Fibroblast of lung (primary cell): ENCODE results near the gene TENM4. TPM values are rescaled to one million over a fixed set of nuclear protein-coding genes. Genes with fewer than 3 reads are reported as not detected.
A peak's percentile ranks its signal among the peaks of the same experiment; 100 is the strongest.

Experiments used
- DNase-seq, 2 donors: peaks; one replicate each; pipeline versions ENCODE4 v3.0.0 to v3.0.0-alpha.2; 2010; ENCODE audit warnings: low read depth in 2 of 2
- H2AFZ ChIP-seq: 2 replicates; pipeline ENCODE4 v1.5.1; 2012; ENCODE audit warnings: low read length, control low read depth, inconsistent platforms
- H3K27ac ChIP-seq: 2 replicates; pipeline ENCODE4 v1.5.1; 2011; ENCODE audit warnings: low read length, control low read depth; ENCODE audit not compliant: insufficient read depth
- H3K27me3 ChIP-seq: 2 replicates; pipeline ENCODE4 v1.5.1; 2011; ENCODE audit warnings: mild to moderate bottlenecking, low read length; ENCODE audit not compliant: control insufficient read depth, insufficient read depth
- H3K36me3 ChIP-seq: 2 replicates; pipeline ENCODE4 v1.5.1; 2011; ENCODE audit warnings: low read length; ENCODE audit not compliant: control insufficient read depth, insufficient read depth
- H3K4me1 ChIP-seq: 2 replicates; pipeline ENCODE4 v1.5.1; 2011; ENCODE audit warnings: low read length; ENCODE audit not compliant: control insufficient read depth, insufficient read depth; ENCODE audit errors: extremely low read depth
- H3K4me2 ChIP-seq: 2 replicates; pipeline ENCODE4 v1.5.1; 2011; ENCODE audit warnings: low read length, control low read depth; ENCODE audit not compliant: insufficient read depth; ENCODE audit errors: extremely low read depth
- H3K4me3 ChIP-seq, 4 experiments: fragments of 200-600 bp in 1 of 4; sonication (generic) in 1 of 4; replicated peaks in 1 of 4; 2 replicates each; pipeline ENCODE4 v1.5.1; 2011 to 2016; ENCODE audit warnings: low read length in 4 of 4, low read depth in 3 of 4, mild to moderate bottlenecking in 3 of 4, control low read depth in 2 of 4, inconsistent platforms in 1 of 4, mixed read lengths in 1 of 4; ENCODE audit not compliant: insufficient read depth in 1 of 4; ENCODE audit errors: control extremely low read depth in 1 of 4
- H3K79me2 ChIP-seq: 2 replicates; pipeline ENCODE4 v1.5.1; 2012; ENCODE audit warnings: mild to moderate bottlenecking, low read length, inconsistent platforms; ENCODE audit not compliant: control insufficient read depth, insufficient read depth
- H3K9ac ChIP-seq: 2 replicates; pipeline ENCODE4 v1.5.1; 2011; ENCODE audit warnings: mild to moderate bottlenecking, low read length, control low read depth; ENCODE audit not compliant: insufficient read depth
- H3K9me3 ChIP-seq: 2 replicates; pipeline ENCODE4 v1.5.1; 2012; ENCODE audit warnings: low read depth, low read length; ENCODE audit not compliant: control insufficient read depth, insufficient read depth
- H4K20me1 ChIP-seq: 2 replicates; pipeline ENCODE4 v1.5.1; 2011; ENCODE audit warnings: low read length; ENCODE audit not compliant: control insufficient read depth, insufficient read depth; ENCODE audit errors: extremely low read depth
- CTCF ChIP-seq, 2 donors: IDR thresholded peaks in 1 of 2; conservative IDR thresholded peaks in 1 of 2; 1 replicate in 1 of 2; 2 replicates in 1 of 2; pipeline ENCODE4 v1.5.1; 2011 to 2012; ENCODE audit warnings: low read length in 2 of 2, control low read depth in 1 of 2, inconsistent platforms in 1 of 2, low read depth in 1 of 2, mild to moderate bottlenecking in 1 of 2
- EZH2 ChIP-seq: IDR thresholded peaks from 2 replicates; pipeline ENCODE4 v1.5.1; 2012; ENCODE audit warnings: low read length, control low read depth, mild to moderate bottlenecking; ENCODE audit errors: missing control alignments
- polyA plus RNA-seq, 2 donors: library from polyadenylated mRNA; depleted of rRNA in 1 of 2; stranded (reverse) in 1 of 2; unstranded in 1 of 2; fragments of >200 nt; gene quantifications; 2 replicates each; pipeline ENCODE4 v1.2.1, GENCODE V29; 2011 to 2012; ENCODE audit warnings: missing spikeins in 1 of 2
- total RNA-seq: library from RNA; depleted of rRNA; stranded (reverse); fragments of >200 nt; gene quantifications from 2 replicates; pipeline ENCODE4 v1.2.1, GENCODE V29; 2014

TENM4 gene
- total and polyA plus RNA-seq, 2 donors (not counting 1 experiment from before 2014, with no cell fraction given) = 4.6 to 48.4 TPM

GRCh38 chr11:79265756-79266322 is 175.0 kb downstream of the TENM4 start:
- H3K27me3 ChIP-seq = no peaks in the 10 kb centered on the region
- H3K27ac ChIP-seq = no peak overlapping the region
- TF ChIP-seq EZH2 = no peak
- no peak for TF ChIP-seq CTCF (conservative IDR thresholded peaks at IDR 0.05 in 1 of 2, IDR thresholded peaks at IDR 0.05 in 1 of 2; ENCODE audit: low read depth in 1 of 2, low read length in 2 of 2)
- no peak overlapping the region for H3K4me3 ChIP-seq
- DNase-seq = peak in 1 of 2 donors; percentile 84
- H3K4me2 ChIP-seq = no peak overlapping the region
- no peak overlapping the region for H2AFZ ChIP-seq
- H3K9ac ChIP-seq = no peak overlapping the region
- no peaks in the 10 kb centered on the region for H3K9me3 ChIP-seq
- H3K4me1 ChIP-seq = no peaks in the 10 kb centered on the region
- no peaks in the 10 kb centered on the region for H3K79me2 ChIP-seq
- no peaks in the 10 kb centered on the region for H4K20me1 ChIP-seq
- H3K36me3 ChIP-seq = no peaks in the 10 kb centered on the region

- Histone ChIP-seq H3K9me3 (no peaks in the 10 kb centered on the region), H3K9ac (no peak overlapping the region), H3K27ac (no peak overlapping the region), H3K4me3 (no peak overlapping the region), H3K4me2 (no peak overlapping the region), H4K20me1 (no peaks in the 10 kb centered on the region), H3K79me2 (no peaks in the 10 kb centered on the region), H3K36me3 (no peaks in the 10 kb centered on the region), H3K27me3 (no peaks in the 10 kb centered on the region), H3K4me1 (no peaks in the 10 kb centered on the region), H2AFZ (no peak overlapping the region)
- TF ChIP-seq CTCF (conservative IDR thresholded peaks at IDR 0.05 in 1 of 2, IDR thresholded peaks at IDR 0.05 in 1 of 2; ENCODE audit: low read depth in 1 of 2, low read length in 2 of 2) (no peak), EZH2 (no peak)
- DNase-seq = peak in 1 of 2 donors; percentile 28
Observed at GRCh38 chr11:79264284-79264683, 176.5 kb downstream of the TENM4 start.

- no peak overlapping the region for H2AFZ ChIP-seq
- TF ChIP-seq CTCF (conservative IDR thresholded peaks at IDR 0.05 in 1 of 2, IDR thresholded peaks at IDR 0.05 in 1 of 2; ENCODE audit: low read depth in 1 of 2, low read length in 2 of 2) (no peak), EZH2 (no peak)
- H3K27me3 ChIP-seq = no peaks in the 10 kb centered on the region
- H3K4me3 ChIP-seq = no peak overlapping the region
- no peak overlapping the region for H3K27ac ChIP-seq
- no peak overlapping the region for H3K9ac ChIP-seq
- H3K36me3 ChIP-seq = no peaks in the 10 kb centered on the region
- H3K79me2 ChIP-seq = no peaks in the 10 kb centered on the region
- no peaks in the 10 kb centered on the region for H3K9me3 ChIP-seq
- H3K4me1 ChIP-seq = no peaks in the 10 kb centered on the region
- no peaks in the 10 kb centered on the region for H4K20me1 ChIP-seq
- DNase-seq = peak; percentile 41 to 71
- no peak overlapping the region for H3K4me2 ChIP-seq
Observed at GRCh38 chr11:79263001-79263400, 177.8 kb downstream of the TENM4 start.
